Thyroid gland (tissue), 4 donors: ENCODE results near the gene CCR9.

Experiments
- POLR2A ChIP-seq, 2 donors: fragments of 450-650 bp; IDR thresholded peaks; one replicate each; pipeline ENCODE4 v1.6.1; 2017; ENCODE audit warnings: antibody characterized with exemption in 2 of 2, mild to moderate bottlenecking in 2 of 2, moderate library complexity in 1 of 2
- TF ChIP-seq, protein P1 (sequence below), 6 experiments: fragments of 200-600 bp in 3 of 6; fragments of 450-650 bp in 3 of 6; sonication (generic) in 3 of 6; IDR thresholded peaks; one replicate each; pipeline ENCODE4 v1.5.1; 2016 to 2019; ENCODE audit warnings: antibody characterized with exemption in 6 of 6, mild to moderate bottlenecking in 2 of 6, inconsistent platforms in 1 of 6, moderate library complexity in 1 of 6

DNA sequence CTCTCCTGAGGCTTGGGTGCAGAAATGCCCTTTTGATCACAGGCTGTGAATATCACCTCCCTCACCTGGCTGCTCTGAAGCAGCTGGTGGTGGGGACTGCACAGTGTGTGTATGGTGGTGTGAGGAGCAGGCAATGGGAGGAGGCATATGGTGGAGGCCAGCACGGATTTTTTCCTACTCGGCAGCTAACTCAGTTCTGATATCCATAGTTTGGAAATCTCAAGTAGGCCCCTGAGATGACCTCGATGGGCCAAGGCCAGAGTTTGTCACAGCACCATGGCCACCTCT lies 35.6 kb downstream of the CCR9 start:
- TF ChIP-seq, protein P1, sequence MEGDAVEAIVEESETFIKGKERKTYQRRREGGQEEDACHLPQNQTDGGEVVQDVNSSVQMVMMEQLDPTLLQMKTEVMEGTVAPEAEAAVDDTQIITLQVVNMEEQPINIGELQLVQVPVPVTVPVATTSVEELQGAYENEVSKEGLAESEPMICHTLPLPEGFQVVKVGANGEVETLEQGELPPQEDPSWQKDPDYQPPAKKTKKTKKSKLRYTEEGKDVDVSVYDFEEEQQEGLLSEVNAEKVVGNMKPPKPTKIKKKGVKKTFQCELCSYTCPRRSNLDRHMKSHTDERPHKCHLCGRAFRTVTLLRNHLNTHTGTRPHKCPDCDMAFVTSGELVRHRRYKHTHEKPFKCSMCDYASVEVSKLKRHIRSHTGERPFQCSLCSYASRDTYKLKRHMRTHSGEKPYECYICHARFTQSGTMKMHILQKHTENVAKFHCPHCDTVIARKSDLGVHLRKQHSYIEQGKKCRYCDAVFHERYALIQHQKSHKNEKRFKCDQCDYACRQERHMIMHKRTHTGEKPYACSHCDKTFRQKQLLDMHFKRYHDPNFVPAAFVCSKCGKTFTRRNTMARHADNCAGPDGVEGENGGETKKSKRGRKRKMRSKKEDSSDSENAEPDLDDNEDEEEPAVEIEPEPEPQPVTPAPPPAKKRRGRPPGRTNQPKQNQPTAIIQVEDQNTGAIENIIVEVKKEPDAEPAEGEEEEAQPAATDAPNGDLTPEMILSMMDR (IDR thresholded peaks at IDR 0.05) = no peak
- TF ChIP-seq POLR2A (IDR thresholded peaks at IDR 0.05) = no peak
